Heart left ventricle (tissue), 13 donors: ENCODE results near the gene PRSS57.

Experiments
- CTCF ChIP-seq, 12 donors: fragments of 200-600 bp; sonication (generic) in 4 of 12; IDR thresholded peaks; one replicate each; pipeline versions ENCODE4 v1.5.0 to v1.8.0; 2018 to 2022; ENCODE audit warnings: antibody characterized with exemption in 12 of 12, mild to moderate bottlenecking in 5 of 12
- POLR2A ChIP-seq, 2 donors: fragments of 450-650 bp; IDR thresholded peaks; one replicate each; pipeline ENCODE4 v1.6.1; 2017; ENCODE audit warnings: antibody characterized with exemption in 2 of 2, mild to moderate bottlenecking in 2 of 2, moderate library complexity in 2 of 2
- donor health status: ischemic (EF 13 %, LVEDD 7.1; RV severe dilation, severe dysfunction).
- donor health status: DM: no; HTN: yes; CAD: no.
- donor health status: DM: no; HTN: no; CAD: no.
- donor health status: ischemic (EF 25% LVEDD 6.9; RV normal size, moderate dysfunction).
- donor health status: ischemic (EF 25% LVEDD 5.7; RV mildly dilated, moderate dysfunction).
- donor health status: ischemic (EF 35%, LVEDD 5.7; RV mildly dilated, moderate dysfunction).
- donor health status: nonischemic (EF 11% LVEDD 7.7; RV severe dilation, severe dysfunction).
- donor health status: DM: yes; HTN: yes; CAD: no.
- donor health status: PGD.
- donor health status: ischemic (EF 29% LVEDD 5.4; RV normal size, mild dysfunction).
- donor health status: nonischemic (EF 23%, LVEDD 6.1; RV moderate dilation, normal function).

GRCh38 chr19:719636-720344 is 24.5 kb upstream of the PRSS57 start:
- TF ChIP-seq CTCF (IDR thresholded peaks at IDR 0.05) (no peak), POLR2A (IDR thresholded peaks at IDR 0.05) (no peak)
